GF-D8 (cell line): ENCODE data around the gene PDE4D.
"Not testable (repeated sequence)": the region's sequence is repeated elsewhere in the genome, so short reads cannot be mapped to it uniquely, and the experiment has no call there.

ENCODE experiments used
- DNase-seq: peaks from one replicate; lab custom pipeline; 2025; lab: John Stamatoyannopoulos, UW

The PDE4D gene

GRCh38 chr5:59005934-59006701 is 887.4 kb downstream of the PDE4D start:
- no peak for DNase-seq

GRCh38 chr5:59003641-59004040 is 889.9 kb downstream of the PDE4D start:
- no peak for DNase-seq

GRCh38 chr5:59003124-59003523 is 890.4 kb downstream of the PDE4D start:
- no peak for DNase-seq

- no peak for DNase-seq
Measured at GRCh38 chr5:59002162-59002825, 891.2 kb downstream of the PDE4D start.

GRCh38 chr5:59001716-59002115 is 891.8 kb downstream of the PDE4D start:
- no peak for DNase-seq

- no peak for DNase-seq
Measured at GRCh38 chr5:59001154-59001553, 892.4 kb downstream of the PDE4D start.

GRCh38 chr5:59000211-59000610 is 893.3 kb downstream of the PDE4D start:
- DNase-seq: no peak

- no peak for DNase-seq
Measured at GRCh38 chr5:58999804-59000203, 893.7 kb downstream of the PDE4D start.

GRCh38 chr5:58998544-58998943 is 895.0 kb downstream of the PDE4D start:
- no peak for DNase-seq

GRCh38 chr5:58995779-58996178 is 897.7 kb downstream of the PDE4D start:
- not testable (repeated sequence) for DNase-seq

- no peak for DNase-seq
Measured at GRCh38 chr5:58993461-58993860, 900.1 kb downstream of the PDE4D start.

GRCh38 chr5:58988938-58989337 is 904.6 kb downstream of the PDE4D start:
- no peak for DNase-seq

GRCh38 chr5:58987193-58987592 is 906.3 kb downstream of the PDE4D start:
- no peak for DNase-seq

- no peak for DNase-seq
Measured at GRCh38 chr5:58986281-58986680, 907.2 kb downstream of the PDE4D start.

GRCh38 chr5:58985759-58986158 is 907.8 kb downstream of the PDE4D start:
- no peak for DNase-seq

- DNase-seq: no peak
Measured at GRCh38 chr5:58985311-58985710, 908.2 kb downstream of the PDE4D start.

- DNase-seq: no peak
Measured at GRCh38 chr5:58983526-58984452, 909.7 kb downstream of the PDE4D start.

GRCh38 chr5:58980890-58981289 is 912.6 kb downstream of the PDE4D start:
- no peak for DNase-seq

GRCh38 chr5:58979090-58979489 is 914.4 kb downstream of the PDE4D start:
- DNase-seq: no peak

GRCh38 chr5:58974601-58975000 is 918.9 kb downstream of the PDE4D start:
- no peak for DNase-seq

GRCh38 chr5:58974083-58974482 is 919.4 kb downstream of the PDE4D start:
- DNase-seq: no peak

GRCh38 chr5:58972301-58972700 is 921.2 kb downstream of the PDE4D start:
- no peak for DNase-seq

GRCh38 chr5:58970766-58971165 is 922.8 kb downstream of the PDE4D start:
- no peak for DNase-seq
